Omental fat pad (tissue), 4 donors: ENCODE data around the gene EMD. TPM values are rescaled to one million over a fixed set of nuclear protein-coding genes. Genes with fewer than 3 reads are reported as not detected.
A peak's percentile ranks its signal among the peaks of the same experiment; 100 is the strongest.
"Not testable (repeated sequence)": the region's sequence is repeated elsewhere in the genome, so short reads cannot be mapped to it uniquely, and the experiment has no call there.

Experiments used
- ATAC-seq: fragments of 150-250 bp; one replicate; pipeline ENCODE4 v1.9.1; 2016; ENCODE audit warnings: mild to moderate bottlenecking, moderate library complexity; ENCODE audit not compliant: low FRiP score
- DNase-seq: peaks from one replicate; pipeline ENCODE4 v3.0.0-alpha.2; 2019; ENCODE audit warnings: low spot score
- CTCF ChIP-seq, 3 donors: fragments of 450-650 bp; IDR thresholded peaks; one replicate each; pipeline ENCODE4 v1.5.1; 2016 to 2017; ENCODE audit warnings: antibody characterized with exemption in 3 of 3, mild to moderate bottlenecking in 3 of 3, moderate library complexity in 2 of 3
- total RNA-seq, 4 donors: library from RNA; depleted of rRNA; stranded (reverse); fragments of >200 nt; gene quantifications; one replicate each; pipeline ENCODE4 v1.1.0, GENCODE V29; 2016

The EMD gene
- 10 to 100 TPM; 25.7 to 61.8 (median 53.2) TPM for total RNA-seq

DNA sequence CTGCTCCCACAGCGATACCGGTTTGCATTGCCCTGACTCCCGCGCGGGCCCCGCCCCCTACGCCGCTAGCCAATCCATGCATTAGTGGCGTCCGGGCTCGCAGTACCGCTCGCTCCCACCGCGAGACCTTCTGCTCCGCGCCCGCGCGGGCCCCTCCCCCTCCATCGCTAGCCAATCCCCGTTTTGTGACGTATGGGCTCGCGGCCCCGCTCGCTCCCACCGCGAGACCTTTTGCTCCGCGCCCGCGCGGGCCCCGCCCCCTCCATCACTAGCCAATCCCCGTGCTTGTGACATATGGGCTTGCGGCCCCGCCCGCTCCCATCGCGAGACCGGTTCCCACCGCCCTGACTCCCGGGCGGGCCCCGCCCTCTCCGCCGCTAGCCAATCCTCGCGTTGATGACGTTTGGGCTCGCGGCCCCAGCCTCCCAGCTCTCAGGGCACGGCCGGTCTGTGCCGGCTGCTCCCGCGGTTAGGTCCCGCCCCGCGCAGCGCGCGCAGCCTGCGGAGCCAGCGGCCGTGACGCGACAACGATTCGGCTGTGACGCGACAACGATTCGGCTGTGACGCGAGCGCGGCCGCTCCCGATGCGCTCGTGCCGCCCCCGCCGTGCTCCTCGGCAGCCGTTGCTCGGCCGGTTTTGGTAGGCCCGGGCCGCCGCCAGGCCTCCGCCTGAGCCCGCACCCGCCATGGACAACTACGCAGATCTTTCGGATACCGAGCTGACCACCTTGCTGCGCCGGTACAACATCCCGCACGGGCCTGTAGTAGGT, at the start of gene EMD:
EMD (plus strand) TSS at position 497 of the 770 bp plus-strand sequence; CDS start at position 687, 190 bp downstream.
- DNase-seq (peak; percentile 84), ATAC-seq (peak; percentile 92)
- no peak for TF ChIP-seq CTCF (IDR thresholded peaks at IDR 0.05)

- no peak for TF ChIP-seq CTCF (IDR thresholded peaks at IDR 0.05)
- DNase-seq (no peak), ATAC-seq (no peak)
Observed at GRCh38 chrX:154332561-154332960, 46.5 kb upstream of the EMD start.

DNA sequence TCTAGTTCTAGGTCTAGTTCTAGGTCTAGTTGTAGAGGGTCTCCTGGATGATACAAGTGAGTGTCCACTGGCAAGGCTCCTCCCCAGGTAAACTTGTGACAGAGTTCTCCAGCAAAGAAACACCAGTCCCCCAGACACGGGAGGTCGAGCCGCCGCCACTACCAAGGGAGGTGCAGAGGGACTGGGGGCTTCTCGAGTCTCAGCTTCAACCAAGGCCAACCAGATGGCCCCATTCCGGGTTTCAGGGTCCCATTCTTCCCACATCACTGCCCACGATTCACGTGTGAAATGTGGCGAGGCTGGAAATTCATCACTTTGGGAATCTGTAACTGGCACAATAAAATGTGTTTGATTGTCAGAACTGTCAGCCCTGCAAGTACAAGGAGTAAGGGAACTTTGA, 46.0 kb upstream of the EMD start:
- DNase-seq (no peak), ATAC-seq (no peak)
- no peak for TF ChIP-seq CTCF (IDR thresholded peaks at IDR 0.05)

DNA sequence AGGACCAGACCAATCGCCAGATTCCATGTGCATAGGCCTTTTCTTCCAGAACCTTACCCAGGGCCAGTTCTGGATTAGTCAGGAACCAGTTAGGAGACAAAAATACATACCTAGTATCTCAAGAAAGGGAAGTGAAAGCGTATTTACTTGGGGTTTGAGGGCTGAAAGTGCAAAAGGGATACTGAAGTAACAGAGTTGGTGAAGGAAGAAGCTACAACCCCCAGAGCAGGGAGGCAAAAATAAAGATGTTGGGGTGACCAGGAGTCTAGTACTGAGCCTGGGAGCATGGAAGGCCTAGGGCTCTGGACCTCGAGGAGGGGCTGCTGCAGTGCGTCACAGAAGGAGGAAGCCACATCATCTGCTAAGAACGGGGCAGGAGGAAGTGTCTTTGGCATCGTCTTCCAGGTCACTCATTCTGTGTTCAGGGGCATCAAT, 45.2 kb upstream of the EMD start:
- ATAC-seq (no peak), DNase-seq (no peak)
- TF ChIP-seq CTCF (IDR thresholded peaks at IDR 0.05): no peak

- no peak for DNase-seq
- no peak for TF ChIP-seq CTCF (IDR thresholded peaks at IDR 0.05)
- no peak for ATAC-seq
Observed at GRCh38 chrX:154334496-154334895, 44.6 kb upstream of the EMD start.

- peak; percentile 85 for ATAC-seq
- DNase-seq: not testable (repeated sequence)
Observed at GRCh38 chrX:154341399-154342298, 37.4 kb upstream of the EMD start.

DNA sequence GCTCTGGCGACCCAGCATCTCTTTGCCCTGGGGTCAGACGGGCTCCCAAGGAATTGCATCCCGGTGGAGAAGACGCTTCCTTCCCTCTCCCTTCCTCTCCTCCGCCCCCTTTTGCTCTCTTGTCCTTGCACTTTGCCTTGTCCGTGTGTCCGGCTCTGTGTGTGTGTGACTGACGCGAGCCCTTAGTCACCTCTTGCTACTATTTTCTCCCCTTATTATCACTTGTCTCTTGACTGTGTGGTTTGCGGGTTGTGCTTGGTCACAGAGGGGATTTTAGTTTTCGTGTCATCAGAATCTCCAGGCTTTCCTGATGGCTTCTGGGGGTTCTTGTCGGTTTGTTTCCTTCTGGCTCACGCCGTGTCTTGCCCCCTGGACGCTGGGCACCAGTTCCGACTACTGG, 36.0 kb upstream of the EMD start:
- not testable (repeated sequence) for ATAC-seq, DNase-seq

- not testable (repeated sequence) for DNase-seq
- ATAC-seq: peak; percentile 5
Observed at GRCh38 chrX:154343620-154344019, 35.5 kb upstream of the EMD start.
